Testis (tissue), 3 donors: ENCODE results near the gene USP2. TPM values are rescaled to one million over a fixed set of nuclear protein-coding genes. Genes with fewer than 3 reads are reported as not detected.

Source experiments
- DNase-seq: peaks from one replicate; pipeline ENCODE4 v3.0.0-alpha.2; 2019
- H3K27ac ChIP-seq, 2 donors: fragments of 200-600 bp; sonication (generic); one replicate each; pipeline ENCODE4 v1.5.1; 2019
- H3K27me3 ChIP-seq: fragments of 200-600 bp; sonication (generic); one replicate; pipeline ENCODE4 v1.5.1; 2019
- H3K36me3 ChIP-seq: fragments of 200-600 bp; sonication (generic); one replicate; pipeline ENCODE4 v1.5.1; 2017; ENCODE audit warnings: low read depth; ENCODE audit errors: missing control alignments
- H3K4me1 ChIP-seq: fragments of 200-600 bp; sonication (generic); one replicate; pipeline ENCODE4 v1.5.1; 2019
- H3K4me3 ChIP-seq, 2 donors: fragments of 200-600 bp; sonication (generic); one replicate each; pipeline ENCODE4 v1.5.1; 2017 to 2019
- H3K9me3 ChIP-seq: fragments of 200-600 bp; sonication (generic); one replicate; pipeline ENCODE4 v1.5.1; 2017
- POLR2A ChIP-seq: fragments of 450-650 bp; IDR thresholded peaks from one replicate; pipeline ENCODE4 v1.6.1; 2017; ENCODE audit warnings: antibody characterized with exemption, mild to moderate bottlenecking, moderate library complexity
- WGBS, 2 donors: methylation state at CpG; one replicate each; pipeline ENCODE4 v1.1.5; 2018; 5-methylcytosine and 5-hydroxymethylcytosine counted together
- intact Hi-C: fragments of 100-400 bp; cut with DNase I; formaldehyde crosslinking; loops from one replicate; pipeline ENCODE4 v1.15.1; 2023; ENCODE audit warnings: low total_unique reads
- polyA plus RNA-seq: library from polyadenylated mRNA; stranded (reverse); fragments of 350-450 nt; fragmentation: Illumina TruSeq; extraction: RNeasy Lipid Tissue Mini Kit (QIAGEN cat#74804); gene quantifications from one replicate; pipeline ENCODE4 v1.2.3, GENCODE V29; 2014; ENCODE audit warnings: low read depth, low replicate concordance; ENCODE audit not compliant: insufficient read depth
- total RNA-seq, 2 donors: library from RNA; depleted of rRNA; stranded (reverse); fragments of >200 nt; gene quantifications; one replicate each; pipeline ENCODE4 v1.2.3, GENCODE V29; 2016
- TF ChIP-seq, protein P1 (sequence below), 3 experiments: fragments of 450-650 bp in 2 of 3; fragments of 200-600 bp in 1 of 3; sonication (generic) in 1 of 3; IDR thresholded peaks; one replicate each; pipeline ENCODE4 v1.5.1; 2016 to 2019; ENCODE audit warnings: antibody characterized with exemption in 3 of 3, mild to moderate bottlenecking in 2 of 3, moderate library complexity in 1 of 3

USP2 gene
- total and polyA plus RNA-seq, 3 donors from 2014 or later: 41.2 to 168 (median 100) TPM

DNA sequence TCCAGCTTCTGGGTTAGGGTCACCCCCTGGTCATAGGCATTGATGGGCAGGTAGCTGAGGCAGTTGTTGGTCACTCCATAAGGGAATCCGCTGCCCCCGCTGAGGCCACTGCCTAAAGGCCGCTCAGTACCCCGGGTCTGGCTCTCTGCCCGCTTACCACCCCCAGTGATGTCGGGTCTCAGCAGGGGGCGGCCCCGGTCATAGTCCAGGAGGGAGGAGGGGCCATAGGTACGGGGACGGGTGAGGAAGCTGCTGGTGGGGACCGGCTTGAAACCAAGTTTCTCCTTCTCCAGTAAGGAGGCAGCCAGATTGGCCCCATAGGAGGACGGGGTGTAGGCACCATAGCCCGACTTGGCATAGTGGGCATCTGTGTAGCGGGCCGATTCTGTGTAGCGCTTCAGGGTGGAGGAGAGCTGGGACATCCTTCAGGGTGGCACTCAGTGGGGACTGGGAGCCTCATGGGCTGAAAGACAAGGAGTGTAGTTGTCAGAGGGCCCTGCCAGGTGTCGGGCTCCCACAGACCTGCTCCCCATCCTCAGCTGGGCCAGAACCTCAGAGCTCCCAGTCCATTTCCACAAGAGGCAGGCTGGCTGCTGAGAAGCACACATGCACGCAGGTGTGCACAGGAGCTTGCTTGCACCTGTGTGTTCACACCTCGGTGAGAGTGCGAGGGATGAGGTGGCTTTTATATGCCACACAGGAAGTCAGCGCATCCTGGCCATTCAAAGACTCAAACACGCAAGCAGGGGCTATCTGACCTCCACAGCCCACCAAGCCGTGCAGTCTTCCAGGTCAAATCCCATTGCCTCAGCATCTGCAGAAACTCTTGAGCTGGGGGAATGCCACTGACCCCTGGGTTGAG is 8.2 kb downstream of the USP2 start:
- Histone ChIP-seq H3K4me1 (peaks cover 56% of the 10 kb centered on the region), H3K4me3 (no peak overlapping the region), H3K36me3 (no peaks in the 10 kb centered on the region), H3K9me3 (no peaks in the 10 kb centered on the region), H3K27ac (no peak overlapping the region), H3K27me3 (no peaks in the 10 kb centered on the region)
- intact Hi-C loops: no loop called here
- TF ChIP-seq, protein P1, sequence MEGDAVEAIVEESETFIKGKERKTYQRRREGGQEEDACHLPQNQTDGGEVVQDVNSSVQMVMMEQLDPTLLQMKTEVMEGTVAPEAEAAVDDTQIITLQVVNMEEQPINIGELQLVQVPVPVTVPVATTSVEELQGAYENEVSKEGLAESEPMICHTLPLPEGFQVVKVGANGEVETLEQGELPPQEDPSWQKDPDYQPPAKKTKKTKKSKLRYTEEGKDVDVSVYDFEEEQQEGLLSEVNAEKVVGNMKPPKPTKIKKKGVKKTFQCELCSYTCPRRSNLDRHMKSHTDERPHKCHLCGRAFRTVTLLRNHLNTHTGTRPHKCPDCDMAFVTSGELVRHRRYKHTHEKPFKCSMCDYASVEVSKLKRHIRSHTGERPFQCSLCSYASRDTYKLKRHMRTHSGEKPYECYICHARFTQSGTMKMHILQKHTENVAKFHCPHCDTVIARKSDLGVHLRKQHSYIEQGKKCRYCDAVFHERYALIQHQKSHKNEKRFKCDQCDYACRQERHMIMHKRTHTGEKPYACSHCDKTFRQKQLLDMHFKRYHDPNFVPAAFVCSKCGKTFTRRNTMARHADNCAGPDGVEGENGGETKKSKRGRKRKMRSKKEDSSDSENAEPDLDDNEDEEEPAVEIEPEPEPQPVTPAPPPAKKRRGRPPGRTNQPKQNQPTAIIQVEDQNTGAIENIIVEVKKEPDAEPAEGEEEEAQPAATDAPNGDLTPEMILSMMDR (IDR thresholded peaks at IDR 0.05): no peak
- no peak for TF ChIP-seq POLR2A
- WGBS, 2 donors: 83 to 96% methylated on average over 8 to 23 of the region's 23 CpGs
- DNase-seq: no peak

GRCh38 chr11:119372260-119373058 is 9.0 kb downstream of the USP2 start:
- 88 to 100% methylated on average over 2 to 25 of the region's 26 CpGs for WGBS, 2 donors
- DNase-seq: no peak
- Histone ChIP-seq H3K9me3 (no peaks in the 10 kb centered on the region), H3K27me3 (no peaks in the 10 kb centered on the region), H3K27ac (no peak overlapping the region), H3K4me1 (peaks cover 63% of the 10 kb centered on the region), H3K36me3 (no peaks in the 10 kb centered on the region), H3K4me3 (no peak overlapping the region)
- intact Hi-C loops: no loop called here
- TF ChIP-seq, protein P1 (IDR thresholded peaks at IDR 0.05): no peak
- no peak for TF ChIP-seq POLR2A

DNA sequence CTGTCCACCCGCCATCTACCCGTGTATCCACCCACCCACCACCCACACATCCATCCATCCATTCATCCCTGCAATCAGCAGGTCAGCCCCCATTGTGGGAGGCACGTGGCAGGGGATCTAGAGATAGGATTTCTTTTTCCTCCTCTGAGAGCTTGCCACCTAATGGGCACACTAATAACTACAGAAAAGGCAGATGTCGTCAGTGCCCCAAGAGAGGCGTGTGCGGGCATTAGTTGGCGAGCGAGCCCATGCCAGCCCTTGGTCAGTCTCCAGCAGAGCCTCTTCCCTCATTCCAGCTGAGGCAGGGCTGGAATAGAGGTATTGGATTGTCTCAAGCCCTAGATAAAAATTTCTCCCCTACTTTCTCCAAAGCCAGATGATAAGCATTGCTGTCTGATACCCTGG is 9.7 kb downstream of the USP2 start:
- Histone ChIP-seq H3K4me1 (peaks cover 70% of the 10 kb centered on the region), H3K27ac (no peak overlapping the region), H3K9me3 (no peaks in the 10 kb centered on the region), H3K36me3 (no peaks in the 10 kb centered on the region), H3K27me3 (no peaks in the 10 kb centered on the region), H3K4me3 (no peak overlapping the region)
- WGBS, 2 donors: 59 to 83% methylated on average over 8 of the region's 8 CpGs
- intact Hi-C loops: no loop called here
- TF ChIP-seq, protein P1 (IDR thresholded peaks at IDR 0.05): peak in 2 of 3 experiments; percentile 9 to 17
- no peak for TF ChIP-seq POLR2A
- peak; percentile 47 for DNase-seq

- no peak for TF ChIP-seq POLR2A
- TF ChIP-seq, protein P1 (IDR thresholded peaks at IDR 0.05): no peak
- Histone ChIP-seq H3K27ac (no peak overlapping the region), H3K27me3 (no peaks in the 10 kb centered on the region), H3K9me3 (no peaks in the 10 kb centered on the region), H3K4me1 (peaks cover 69% of the 10 kb centered on the region), H3K4me3 (no peak overlapping the region), H3K36me3 (no peaks in the 10 kb centered on the region)
- WGBS, 2 donors: 68 to 83% methylated on average over 4 to 8 of the region's 8 CpGs
- intact Hi-C loops: no loop called here
- DNase-seq: no peak
Measured at GRCh38 chr11:119371067-119371601, 10.4 kb downstream of the USP2 start.
